GM12865 (cell line): ENCODE results near the gene DSTYK.
A peak's percentile ranks its signal among the peaks of the same experiment; 100 is the strongest.

Experiments used
- DNase-seq: peaks from one replicate; pipeline ENCODE4 v3.0.0; 2010; ENCODE audit warnings: low read depth
- H3K4me3 ChIP-seq: 2 replicates; pipeline ENCODE4 v1.5.1; 2011; ENCODE audit warnings: mild to moderate bottlenecking, low read depth, low read length, control low read depth
- CTCF ChIP-seq: IDR thresholded peaks from 2 replicates; pipeline ENCODE4 v1.5.1; 2011; ENCODE audit warnings: low read length, control low read depth, low read depth, inconsistent platforms; ENCODE audit not compliant: insufficient read depth; ENCODE audit errors: missing control alignments

Gene DSTYK

DNA sequence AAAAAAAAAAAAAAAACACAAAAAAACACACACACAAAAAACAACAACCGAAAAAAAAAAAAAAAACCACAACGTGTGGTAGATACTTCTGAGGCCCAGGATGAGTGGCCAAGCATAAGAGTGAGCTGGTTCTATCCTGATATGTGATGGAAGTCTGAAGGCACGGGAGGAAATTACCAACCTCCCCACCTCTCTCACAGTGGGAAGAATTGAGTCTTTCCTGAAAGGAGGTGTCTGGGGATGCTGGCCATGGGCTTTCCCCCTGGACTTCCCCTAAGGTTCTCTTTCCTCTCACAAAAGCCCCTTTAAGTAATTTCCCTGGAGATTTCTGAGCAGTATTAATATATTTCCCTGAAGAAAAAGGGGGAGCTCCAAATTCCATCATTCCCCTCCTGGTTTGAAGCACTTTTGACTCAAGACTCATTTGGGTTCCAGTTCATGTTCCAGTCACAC lies 21.5 kb upstream of the DSTYK start:
- no peak for TF ChIP-seq CTCF
- H3K4me3 ChIP-seq: no peak overlapping the region
- peak; percentile 45 for DNase-seq

DNA sequence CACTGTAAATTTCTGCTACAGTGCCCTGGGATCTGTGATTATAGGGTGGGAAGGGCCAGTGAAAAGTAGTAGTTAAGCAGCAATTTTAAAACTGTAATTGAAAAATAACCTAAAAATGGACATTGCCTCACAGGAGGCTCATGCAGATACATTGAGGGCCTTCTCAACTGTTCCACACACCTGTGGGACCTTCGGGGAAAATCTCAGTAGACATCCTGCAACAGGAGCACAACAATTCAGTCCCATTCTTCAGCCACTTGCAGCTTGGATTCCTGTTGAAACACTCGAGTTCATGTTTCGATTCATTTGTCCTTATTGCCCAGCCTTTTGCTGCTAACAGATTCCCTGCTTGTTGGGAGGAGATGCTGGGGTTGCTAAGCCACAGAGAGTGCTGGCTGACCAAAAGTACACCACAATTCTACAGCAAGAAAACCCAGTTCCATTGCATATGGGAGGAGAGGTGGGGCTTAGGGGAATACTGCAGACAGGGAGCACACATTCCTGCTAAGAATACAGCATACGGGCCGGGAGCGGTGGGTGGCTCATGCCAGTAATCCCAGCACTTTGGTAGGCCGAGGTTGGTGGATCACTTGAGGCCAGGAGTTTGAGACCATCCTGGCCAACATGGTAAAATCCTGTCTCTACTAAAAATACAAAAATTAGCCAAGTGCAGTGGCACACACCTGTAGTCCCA lies 20.8 kb upstream of the DSTYK start:
- no peak overlapping the region for H3K4me3 ChIP-seq
- DNase-seq: no peak
- TF ChIP-seq CTCF: no peak

DNA sequence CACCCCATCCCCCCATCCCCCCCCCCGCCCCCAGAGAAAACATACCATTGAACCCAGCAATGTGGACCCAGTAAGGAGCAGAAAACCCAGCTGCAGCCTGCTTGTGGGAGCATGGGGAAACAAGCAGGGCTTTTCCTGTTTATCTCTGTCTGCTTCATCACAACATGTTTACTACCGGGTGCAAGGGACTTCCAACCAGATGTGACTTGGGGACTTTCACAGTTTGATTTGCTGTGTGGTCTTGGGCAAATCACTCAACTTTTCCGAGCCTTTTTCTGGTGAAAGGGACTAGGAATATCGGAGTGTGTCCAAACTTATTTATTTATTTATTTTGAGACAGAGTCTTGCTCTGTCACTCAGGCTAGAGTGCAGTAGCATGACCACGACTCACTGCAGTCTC lies 19.5 kb upstream of the DSTYK start:
- no peak for TF ChIP-seq CTCF
- peak overlapping the region; percentile 34 for H3K4me3 ChIP-seq
- DNase-seq: peak; percentile 51

- no peak for DNase-seq
- peak overlapping the region; percentile 13 for H3K4me3 ChIP-seq
- TF ChIP-seq CTCF: no peak
Measured at GRCh38 chr1:205229916-205230700, 18.6 kb upstream of the DSTYK start.

GRCh38 chr1:205229399-205229871 lies 17.9 kb upstream of the DSTYK start:
- peak; percentile 86 for DNase-seq
- H3K4me3 ChIP-seq: peak overlapping the region; percentile 57
- peak; percentile 39 for TF ChIP-seq CTCF

DNA sequence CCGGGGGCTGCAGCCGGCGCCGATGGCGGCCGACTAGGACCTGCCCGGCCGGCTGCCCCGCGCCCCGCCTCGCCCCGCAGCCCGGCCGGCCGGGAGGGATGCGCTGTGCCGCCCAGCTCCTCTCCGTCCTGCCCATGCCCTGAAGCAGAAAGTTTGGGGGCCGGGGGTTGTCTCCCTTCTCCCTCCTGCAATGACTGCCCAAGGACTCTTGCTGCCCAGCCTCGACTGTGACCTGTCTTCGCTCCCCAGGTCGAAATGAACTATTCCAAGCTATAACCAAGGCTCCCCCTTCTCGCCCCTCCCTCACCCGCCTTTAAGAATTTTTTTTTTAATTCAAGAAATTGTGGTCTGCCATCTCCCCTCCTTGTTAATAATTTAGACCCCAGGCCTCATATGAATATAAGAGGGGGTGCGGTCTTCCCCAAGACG lies 16.6 kb upstream of the DSTYK start:
- peak overlapping the region; percentile 57 for H3K4me3 ChIP-seq
- DNase-seq: no peak
- TF ChIP-seq CTCF: no peak
